Stimulated activated effector memory CD8-positive, alpha-beta T cell treated with anti-CD3 and anti-CD28 coated beads, Interleukin-12 subunit alpha, Interleukin-12 subunit beta, amount 100 ng/mL, for 72 hours (primary cell): ENCODE measurements around the gene FBXO47.

Experiments used
- ATAC-seq: fragments of 150-1000 bp; cut with Tn5 transposase; 2 replicates; pipeline ENCODE4 v1.10.0; 2021
- DNase-seq, 2 donors: peaks; one replicate each; pipeline ENCODE4 v3.0.0; 2021 to 2022; ENCODE audit warnings: low spot score in 2 of 2
- H3K27ac Mint-ChIP-seq: one replicate; pipeline ENCODE4 v1.8.0; 2022; ENCODE audit warnings: mild to moderate bottlenecking, mixed read lengths
- H3K36me3 Mint-ChIP-seq: one replicate; pipeline ENCODE4 v1.8.0; 2022; ENCODE audit warnings: mild to moderate bottlenecking, mixed read lengths
- H3K4me1 Mint-ChIP-seq: one replicate; pipeline ENCODE4 v1.8.0; 2022; ENCODE audit warnings: mixed read lengths
- H3K4me3 Mint-ChIP-seq: one replicate; pipeline ENCODE4 v1.8.0; 2022; ENCODE audit warnings: mild to moderate bottlenecking, mixed read lengths
- H3K9me3 Mint-ChIP-seq: one replicate; pipeline ENCODE4 v1.8.0; 2022; ENCODE audit warnings: mixed read lengths

The FBXO47 gene

GRCh38 chr17:38906460-38907228 lies 60.6 kb downstream of the FBXO47 start:
- Mint-ChIP-seq H3K36me3 (peaks cover 88% of the 10 kb centered on the region), H3K27ac (peak overlapping the region; percentile 80), H3K4me1 (peaks cover 47% of the 10 kb centered on the region), H3K4me3 (no peak overlapping the region), H3K9me3 (no peaks in the 10 kb centered on the region)
- no peak for ATAC-seq
- no peak for DNase-seq

GRCh38 chr17:38905375-38905774 lies 61.8 kb downstream of the FBXO47 start:
- Mint-ChIP-seq H3K4me3 (no peak overlapping the region), H3K4me1 (peaks cover 50% of the 10 kb centered on the region), H3K9me3 (no peaks in the 10 kb centered on the region), H3K27ac (no peak overlapping the region), H3K36me3 (peaks cover 88% of the 10 kb centered on the region)
- no peak for ATAC-seq
- DNase-seq = no peak

GRCh38 chr17:38904892-38905291 lies 62.3 kb downstream of the FBXO47 start:
- H3K36me3 Mint-ChIP-seq = peaks cover 86% of the 10 kb centered on the region
- no peak overlapping the region for H3K4me3 Mint-ChIP-seq
- H3K4me1 Mint-ChIP-seq = peaks cover 52% of the 10 kb centered on the region
- DNase-seq (no peak), ATAC-seq (no peak)
- no peak overlapping the region for H3K27ac Mint-ChIP-seq
- H3K9me3 Mint-ChIP-seq = no peaks in the 10 kb centered on the region

- H3K4me3 Mint-ChIP-seq = no peak overlapping the region
- ATAC-seq (no peak), DNase-seq (no peak)
- H3K9me3 Mint-ChIP-seq = no peaks in the 10 kb centered on the region
- H3K4me1 Mint-ChIP-seq = peaks cover 58% of the 10 kb centered on the region
- peak overlapping the region; percentile 50 for H3K27ac Mint-ChIP-seq
- H3K36me3 Mint-ChIP-seq = peaks cover 86% of the 10 kb centered on the region
These were observed 63.8 kb downstream of the FBXO47 start for GRCh38 chr17:38903404-38903803.

GRCh38 chr17:38900978-38901656 lies 66.1 kb downstream of the FBXO47 start:
- ATAC-seq (peak; percentile 50), DNase-seq (no peak)
- H3K4me3 Mint-ChIP-seq = peak overlapping the region; percentile 52
- H3K36me3 Mint-ChIP-seq = peaks cover 95% of the 10 kb centered on the region
- peaks cover 64% of the 10 kb centered on the region for H3K4me1 Mint-ChIP-seq
- H3K27ac Mint-ChIP-seq = peak overlapping the region; percentile 88
- H3K9me3 Mint-ChIP-seq = no peaks in the 10 kb centered on the region

- DNase-seq = no peak
- H3K4me3 Mint-ChIP-seq = peak overlapping the region; percentile 77
- H3K36me3 Mint-ChIP-seq = peaks cover 95% of the 10 kb centered on the region
- no peak for ATAC-seq
- peaks cover 58% of the 10 kb centered on the region for H3K4me1 Mint-ChIP-seq
- peak overlapping the region; percentile 97 for H3K27ac Mint-ChIP-seq
- no peaks in the 10 kb centered on the region for H3K9me3 Mint-ChIP-seq
These were observed 67.8 kb downstream of the FBXO47 start for GRCh38 chr17:38899421-38899820.

- ATAC-seq (peak; percentile 92), DNase-seq (peak; percentile 64 to 92)
- peaks cover 95% of the 10 kb centered on the region for H3K36me3 Mint-ChIP-seq
- H3K9me3 Mint-ChIP-seq = no peaks in the 10 kb centered on the region
- H3K4me1 Mint-ChIP-seq = peaks cover 63% of the 10 kb centered on the region
- peak overlapping the region; percentile 77 for H3K4me3 Mint-ChIP-seq
- peak overlapping the region; percentile 97 for H3K27ac Mint-ChIP-seq
These were observed 68.3 kb downstream of the FBXO47 start for GRCh38 chr17:38898812-38899348.

GRCh38 chr17:38898291-38898679 lies 68.9 kb downstream of the FBXO47 start:
- H3K36me3 Mint-ChIP-seq = peaks cover 95% of the 10 kb centered on the region
- no peaks in the 10 kb centered on the region for H3K9me3 Mint-ChIP-seq
- H3K4me1 Mint-ChIP-seq = peaks cover 64% of the 10 kb centered on the region
- H3K27ac Mint-ChIP-seq = peak overlapping the region; percentile 97
- ATAC-seq (peak; percentile 43), DNase-seq (peak; percentile 25 to 69)
- H3K4me3 Mint-ChIP-seq = peak overlapping the region; percentile 77

GRCh38 chr17:38897671-38898290 lies 69.4 kb downstream of the FBXO47 start:
- Mint-ChIP-seq H3K9me3 (no peaks in the 10 kb centered on the region), H3K4me3 (peak overlapping the region; percentile 77), H3K36me3 (peaks cover 95% of the 10 kb centered on the region), H3K4me1 (peaks cover 64% of the 10 kb centered on the region), H3K27ac (peak overlapping the region; percentile 97)
- DNase-seq (no peak), ATAC-seq (no peak)

- Mint-ChIP-seq H3K4me1 (peaks cover 69% of the 10 kb centered on the region), H3K27ac (peak overlapping the region; percentile 97), H3K9me3 (no peaks in the 10 kb centered on the region), H3K36me3 (peaks cover 95% of the 10 kb centered on the region), H3K4me3 (peak overlapping the region; percentile 77)
- DNase-seq (no peak), ATAC-seq (no peak)
These were observed 70.0 kb downstream of the FBXO47 start for GRCh38 chr17:38897176-38897575.

GRCh38 chr17:38896346-38896954 lies 70.8 kb downstream of the FBXO47 start:
- Mint-ChIP-seq H3K27ac (peak overlapping the region; percentile 97), H3K36me3 (peaks cover 95% of the 10 kb centered on the region), H3K9me3 (no peaks in the 10 kb centered on the region), H3K4me1 (peaks cover 77% of the 10 kb centered on the region), H3K4me3 (no peak overlapping the region)
- DNase-seq (no peak), ATAC-seq (no peak)

GRCh38 chr17:38894276-38894675 lies 72.9 kb downstream of the FBXO47 start:
- H3K4me1 Mint-ChIP-seq = peaks cover 81% of the 10 kb centered on the region
- ATAC-seq = no peak
- no peak for DNase-seq
- H3K36me3 Mint-ChIP-seq = peaks cover 97% of the 10 kb centered on the region
- peak overlapping the region; percentile 90 for H3K27ac Mint-ChIP-seq
- H3K9me3 Mint-ChIP-seq = no peaks in the 10 kb centered on the region
- peak overlapping the region; percentile 40 for H3K4me3 Mint-ChIP-seq

- peak; percentile 81 for ATAC-seq
- peak; percentile 32 to 77 for DNase-seq
- Mint-ChIP-seq H3K4me3 (peak overlapping the region; percentile 40), H3K36me3 (peaks cover 97% of the 10 kb centered on the region), H3K9me3 (no peaks in the 10 kb centered on the region), H3K4me1 (peaks cover 81% of the 10 kb centered on the region), H3K27ac (peak overlapping the region; percentile 90)
These were observed 73.6 kb downstream of the FBXO47 start for GRCh38 chr17:38893607-38894006.

- peaks cover 97% of the 10 kb centered on the region for H3K36me3 Mint-ChIP-seq
- DNase-seq (no peak), ATAC-seq (peak; percentile 23)
- peaks cover 81% of the 10 kb centered on the region for H3K4me1 Mint-ChIP-seq
- no peaks in the 10 kb centered on the region for H3K9me3 Mint-ChIP-seq
- H3K4me3 Mint-ChIP-seq = peak overlapping the region; percentile 40
- H3K27ac Mint-ChIP-seq = no peak overlapping the region
These were observed 74.1 kb downstream of the FBXO47 start for GRCh38 chr17:38893113-38893512.

GRCh38 chr17:38892620-38893019 lies 74.6 kb downstream of the FBXO47 start:
- Mint-ChIP-seq H3K36me3 (peaks cover 97% of the 10 kb centered on the region), H3K4me1 (peaks cover 77% of the 10 kb centered on the region), H3K9me3 (no peaks in the 10 kb centered on the region), H3K27ac (peak overlapping the region; percentile 87), H3K4me3 (peak overlapping the region; percentile 40)
- DNase-seq (no peak), ATAC-seq (no peak)
